H1 (cell line): Measurements from ENCODE around the gene CST1. TPM values are rescaled to one million over a fixed set of nuclear protein-coding genes. Genes with fewer than 3 reads are reported as not detected.
"Not testable (repeated sequence)": the region's sequence is repeated elsewhere in the genome, so short reads cannot be mapped to it uniquely, and the experiment has no call there.

Experiments used
- CTCF ChIA-PET: fragments of 300-600 bp; sonication (Branson Sonifier 250); formaldehyde crosslinking; loops from one replicate; lab custom pipeline; 2021; ENCODE audit not compliant: partially characterized antibody; lab: Charles Lee
- POLR2A ChIA-PET: fragments of 300-600 bp; sonication (Branson Sonifier 250); formaldehyde crosslinking; loops from one replicate; lab custom pipeline; 2021; ENCODE audit warnings: inconsistent platforms; ENCODE audit not compliant: partially characterized antibody; lab: Charles Lee
- DNase-seq, 2 experiments: peaks; one replicate each; pipeline versions ENCODE4 v3.0.0 to v3.0.0-alpha.2; 2010 to 2022; ENCODE audit warnings: low spot score in 2 of 2, low read depth in 1 of 2, mixed read lengths in 1 of 2
- FAIRE-seq: peaks from 2 replicates; lab custom pipeline; 2011; peaks lifted over from hg19 to GRCh38; lab: Jason Lieb, UNC
- H2AFZ ChIP-seq: 2 replicates; pipeline ENCODE4 v1.8.1; 2012; ENCODE audit warnings: low read length, inconsistent platforms
- H2AK5ac ChIP-seq: 2 replicates; pipeline ENCODE4 v1.6.1; 2013; ENCODE audit warnings: low read depth, low read length
- H2BK120ac ChIP-seq: replicated peaks from 2 replicates; pipeline ENCODE3; 2013; ENCODE audit warnings: low read depth, low read length, inconsistent platforms
- H2BK12ac ChIP-seq: 2 replicates; pipeline ENCODE4 v1.6.1; 2013; ENCODE audit warnings: low read depth, low read length
- H2BK15ac ChIP-seq: 2 replicates; pipeline ENCODE4 v1.6.1; 2013; ENCODE audit warnings: low read length
- H2BK20ac ChIP-seq: 2 replicates; pipeline ENCODE4 v1.6.1; 2013; ENCODE audit warnings: low read length
- H2BK5ac ChIP-seq: 2 replicates; pipeline ENCODE4 v1.6.1; 2013; ENCODE audit warnings: low read depth, low read length
- H3K14ac ChIP-seq: 2 replicates; pipeline ENCODE4 v1.6.1; 2013; ENCODE audit warnings: inconsistent platforms; ENCODE audit not compliant: insufficient read length
- H3K18ac ChIP-seq: 2 replicates; pipeline ENCODE4 v1.6.1; 2013; ENCODE audit warnings: low read length; ENCODE audit errors: extremely low read depth
- H3K23ac ChIP-seq: 2 replicates; pipeline ENCODE4 v1.6.1; 2013; ENCODE audit warnings: inconsistent platforms; ENCODE audit not compliant: insufficient read length
- H3K23me2 ChIP-seq: 2 replicates; pipeline ENCODE4 v1.6.1; 2013; ENCODE audit warnings: low read depth, low read length
- H3K27ac ChIP-seq: 2 replicates; pipeline ENCODE4 v1.6.1; 2011; ENCODE audit warnings: low read depth, low read length, inconsistent platforms
- H3K27me3 ChIP-seq, 4 experiments: replicated peaks in 1 of 4; 1 replicate in 1 of 4; 2 replicates in 3 of 4; pipeline versions ENCODE4 v1.6.1 to v1.8.1; 2011 to 2013; ENCODE audit warnings: low read length in 3 of 4, mild to moderate bottlenecking in 3 of 4, inconsistent platforms in 2 of 4, mixed read lengths in 2 of 4, moderate library complexity in 1 of 4; ENCODE audit not compliant: control insufficient read depth in 3 of 4, insufficient read depth in 3 of 4; ENCODE audit errors: extremely low read depth in 1 of 4
- H3K36me3 ChIP-seq, 4 experiments: 2 replicates each; pipeline versions ENCODE4 v1.6.1 to v1.8.1; 2011 to 2013; ENCODE audit warnings: mild to moderate bottlenecking in 4 of 4, low read length in 3 of 4, moderate library complexity in 2 of 4, control low read depth in 1 of 4, inconsistent platforms in 1 of 4; ENCODE audit not compliant: insufficient read depth in 4 of 4, control insufficient read depth in 2 of 4
- H3K4ac ChIP-seq: replicated peaks from 2 replicates; pipeline ENCODE3; 2013; ENCODE audit warnings: low read length, low read depth, mixed read lengths, inconsistent platforms; ENCODE audit not compliant: insufficient read length
- H3K4me1 ChIP-seq, 4 experiments: replicated peaks in 1 of 4; 1 replicate in 1 of 4; 2 replicates in 3 of 4; pipeline versions ENCODE4 v1.6.1 to v1.8.1; 2011 to 2013; ENCODE audit warnings: low read length in 3 of 4, inconsistent platforms in 2 of 4, mixed read lengths in 1 of 4; ENCODE audit not compliant: insufficient read depth in 4 of 4, control insufficient read depth in 3 of 4
- H3K4me2 ChIP-seq, 2 experiments: 2 replicates each; pipeline versions ENCODE4 v1.6.1 to v1.8.1; 2011 to 2013; ENCODE audit warnings: low read depth in 2 of 2, low read length in 2 of 2, control low read depth in 1 of 2, inconsistent platforms in 1 of 2, mild to moderate bottlenecking in 1 of 2; ENCODE audit not compliant: insufficient read depth in 1 of 2
- H3K4me3 ChIP-seq, 4 experiments: fragments of 200-600, 300-600 bp in 1 of 4; sonication (generic), shearing (Covaris generic), sonication (Bioruptor Twin) in 1 of 4; 2 replicates each; pipeline versions ENCODE4 v1.5.1 to v1.8.1; 2011 to 2016; ENCODE audit warnings: low read length in 4 of 4, low read depth in 3 of 4, control low read depth in 2 of 4, inconsistent platforms in 2 of 4, mild to moderate bottlenecking in 2 of 4, mixed read lengths in 1 of 4, moderate library complexity in 1 of 4; ENCODE audit not compliant: insufficient read depth in 2 of 4; ENCODE audit errors: extremely low read depth in 1 of 4
- H3K56ac ChIP-seq: replicated peaks from 2 replicates; pipeline ENCODE3; 2013; ENCODE audit warnings: low read depth, mild to moderate bottlenecking, mixed read lengths, low read length, inconsistent platforms; ENCODE audit not compliant: insufficient read length
- H3K79me1 ChIP-seq: 2 replicates; pipeline ENCODE4 v1.6.1; 2013; ENCODE audit warnings: low read depth, low read length, control low read depth
- H3K79me2 ChIP-seq, 2 experiments: 2 replicates each; pipeline versions ENCODE4 v1.6.1 to v1.8.1; 2012 to 2013; ENCODE audit warnings: low read length in 2 of 2, mild to moderate bottlenecking in 2 of 2, inconsistent platforms in 1 of 2; ENCODE audit not compliant: insufficient read depth in 2 of 2, control insufficient read depth in 1 of 2
- H3K9ac ChIP-seq, 4 experiments: replicated peaks in 1 of 4; 1 replicate in 1 of 4; 2 replicates in 3 of 4; pipeline versions ENCODE4 v1.6.1 to v1.8.1; 2011 to 2013; ENCODE audit warnings: low read depth in 3 of 4, low read length in 3 of 4, control low read depth in 2 of 4, mild to moderate bottlenecking in 2 of 4, moderate library complexity in 2 of 4, inconsistent platforms in 1 of 4; ENCODE audit errors: extremely low read depth in 1 of 4
- H3K9me3 ChIP-seq, 2 experiments: 2 replicates each; pipeline versions ENCODE4 v1.6.1 to v1.8.1; 2012 to 2013; ENCODE audit warnings: mild to moderate bottlenecking in 2 of 2, moderate library complexity in 2 of 2, control low read depth in 1 of 2, inconsistent platforms in 1 of 2, low read depth in 1 of 2, low read length in 1 of 2, mixed read lengths in 1 of 2; ENCODE audit not compliant: insufficient read depth in 2 of 2
- H4K20me1 ChIP-seq, 2 experiments: replicated peaks in 1 of 2; 2 replicates each; pipeline versions ENCODE3 to v1.8.1; 2011 to 2013; ENCODE audit warnings: inconsistent platforms in 2 of 2, low read length in 2 of 2, mild to moderate bottlenecking in 1 of 2; ENCODE audit not compliant: insufficient read depth in 2 of 2, control insufficient read depth in 1 of 2
- H4K5ac ChIP-seq: 2 replicates; pipeline ENCODE4 v1.6.1; 2013; ENCODE audit warnings: low read length, low read depth, mixed read lengths, inconsistent platforms; ENCODE audit not compliant: insufficient read length
- H4K8ac ChIP-seq: 2 replicates; pipeline ENCODE4 v1.8.0; 2013; ENCODE audit warnings: mild to moderate bottlenecking, moderate library complexity, low read length, inconsistent platforms; ENCODE audit not compliant: insufficient read depth; ENCODE audit errors: extremely low read depth
- H4K91ac ChIP-seq: replicated peaks from 2 replicates; pipeline ENCODE3; 2013; ENCODE audit warnings: low read length, mixed read lengths, inconsistent platforms; ENCODE audit not compliant: insufficient read length
- WGBS, 2 experiments: shearing (Covaris generic) in 1 of 2; methylation state at CpG; one replicate each; pipeline versions ENCODE4 v1.1.6 to v1.1.7; 2013 to 2015; ENCODE audit warnings: low lambda C conversion rate in 2 of 2, mixed read lengths in 2 of 2, inconsistent platforms in 1 of 2, low coverage in 1 of 2, missing lambda C conversion rate in 1 of 2; ENCODE audit not compliant: insufficient replicate concordance in 2 of 2, insufficient coverage in 1 of 2, insufficient read length in 1 of 2; ENCODE audit errors: extremely low coverage in 1 of 2, missing lambda C conversion rate in 1 of 2; 5-methylcytosine and 5-hydroxymethylcytosine counted together
- polyA plus RNA-seq, 7 experiments: library from polyadenylated mRNA; depleted of rRNA in 3 of 7; stranded (reverse) in 5 of 7; unstranded in 2 of 7; fragments of >200 nt in 5 of 7; fragments of 200-250 nt in 2 of 7; gene quantifications; 1 replicate in 5 of 7; 2 replicates in 1 of 7; 4 replicates in 1 of 7; pipeline versions ENCODE4 v1.2.1 to v1.2.3, GENCODE V29; 2011 to 2013; ENCODE audit warnings: missing spikeins in 2 of 7, mixed read lengths in 2 of 7
- total RNA-seq: library from RNA; stranded (reverse); fragmentation: NEBNext Ultra II Directional; extraction: Animal tissue kit (Norgen Biotek cat#: 25700); gene quantifications from 2 replicates; pipeline ENCODE4 v1.2.1, GENCODE V29; 2021
- TF ChIP-seq, protein P1 (sequence below), 3 experiments: IDR thresholded peaks; 1 replicate in 2 of 3; 2 replicates in 1 of 3; pipeline versions ENCODE4 v1.5.1 to v1.6.1; 2011; ENCODE audit warnings: low read length in 3 of 3, mild to moderate bottlenecking in 3 of 3, inconsistent platforms in 2 of 3, low read depth in 1 of 3, moderate library complexity in 1 of 3; ENCODE audit not compliant: insufficient read depth in 1 of 3; ENCODE audit errors: control extremely low read depth in 1 of 3

Gene CST1
- total and polyA plus RNA-seq, 2 of the 8 experiments (the other 6 are each of a cell fraction or from before 2014, with no cell fraction given), result 2.3 to 2.9 TPM

DNA sequence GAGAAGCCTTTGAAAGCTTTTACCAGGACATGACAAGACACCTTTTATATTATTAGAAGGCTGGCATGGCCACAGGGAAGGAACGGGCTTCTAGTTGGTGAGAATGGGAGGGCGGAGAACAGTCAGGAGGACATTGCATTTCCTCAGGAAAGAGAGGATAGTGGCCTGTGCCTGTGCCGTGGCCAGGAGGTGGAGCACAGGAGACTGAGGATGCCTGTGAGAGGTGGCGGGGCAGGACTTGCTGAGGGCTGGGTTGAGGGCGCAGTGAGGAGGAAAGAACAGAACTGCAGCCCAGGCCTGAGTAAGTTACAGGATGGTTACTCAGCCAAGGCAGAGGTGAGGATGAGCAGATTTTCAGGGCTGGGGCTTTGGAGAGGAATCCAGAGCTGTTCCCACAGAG lies 27.9 kb downstream of the CST1 start:
- POLR2A ChIA-PET, H3K4me3 ChIP-seq, H2AK5ac ChIP-seq, H2BK120ac ChIP-seq, H3K9me3 ChIP-seq, H3K27ac ChIP-seq, H2BK20ac ChIP-seq, H3K23me2 ChIP-seq, H3K23ac ChIP-seq, FAIRE-seq, H3K4ac ChIP-seq, H3K9ac ChIP-seq, H3K4me1 ChIP-seq, H4K5ac ChIP-seq, H3K79me2 ChIP-seq, H4K20me1 ChIP-seq, H4K8ac ChIP-seq, H3K27me3 ChIP-seq: not testable (repeated sequence)
- CTCF ChIA-PET, result interaction anchor here (0.5 to 1.8 kb wide), 8 partner anchors 16 to 1296 kb away, joined by 3 to 6 read pairs (median 4); no protein-coding TSS in a partner anchor
- TF ChIP-seq, protein P1, sequence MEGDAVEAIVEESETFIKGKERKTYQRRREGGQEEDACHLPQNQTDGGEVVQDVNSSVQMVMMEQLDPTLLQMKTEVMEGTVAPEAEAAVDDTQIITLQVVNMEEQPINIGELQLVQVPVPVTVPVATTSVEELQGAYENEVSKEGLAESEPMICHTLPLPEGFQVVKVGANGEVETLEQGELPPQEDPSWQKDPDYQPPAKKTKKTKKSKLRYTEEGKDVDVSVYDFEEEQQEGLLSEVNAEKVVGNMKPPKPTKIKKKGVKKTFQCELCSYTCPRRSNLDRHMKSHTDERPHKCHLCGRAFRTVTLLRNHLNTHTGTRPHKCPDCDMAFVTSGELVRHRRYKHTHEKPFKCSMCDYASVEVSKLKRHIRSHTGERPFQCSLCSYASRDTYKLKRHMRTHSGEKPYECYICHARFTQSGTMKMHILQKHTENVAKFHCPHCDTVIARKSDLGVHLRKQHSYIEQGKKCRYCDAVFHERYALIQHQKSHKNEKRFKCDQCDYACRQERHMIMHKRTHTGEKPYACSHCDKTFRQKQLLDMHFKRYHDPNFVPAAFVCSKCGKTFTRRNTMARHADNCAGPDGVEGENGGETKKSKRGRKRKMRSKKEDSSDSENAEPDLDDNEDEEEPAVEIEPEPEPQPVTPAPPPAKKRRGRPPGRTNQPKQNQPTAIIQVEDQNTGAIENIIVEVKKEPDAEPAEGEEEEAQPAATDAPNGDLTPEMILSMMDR (IDR thresholded peaks at IDR 0.05; ENCODE audit: control extremely low read depth in 1 of 3, insufficient read depth in 1 of 3, low read depth in 1 of 3, low read length in 3 of 3), result 0 out of 4 replicates have a peak, but pooled peaks of 1 of the 3 experiments have one; percentile 5
- TF ChIP-seq, all 59 proteins: peak for 1; not testable (repeated sequence) for 58
- H3K56ac ChIP-seq, DNase-seq, H3K4me2 ChIP-seq, H2BK15ac ChIP-seq, H2BK5ac ChIP-seq, H3K36me3 ChIP-seq, H4K91ac ChIP-seq, H3K14ac ChIP-seq, H3K18ac ChIP-seq, H3K79me1 ChIP-seq, H2AFZ ChIP-seq, H2BK12ac ChIP-seq: not testable (repeated sequence)
- 84% methylated on average over 5 of the region's 5 CpGs; no CpG with 5 or more reads in 1 of the 2 experiments for WGBS, 2 experiments
